AML-193 (cell line): Measurements from ENCODE around the gene TMEM120B.

Experiments used
- DNase-seq, 2 experiments: peaks; one replicate each; lab custom pipeline; 2025; lab: John Stamatoyannopoulos, UW

The TMEM120B gene

DNA sequence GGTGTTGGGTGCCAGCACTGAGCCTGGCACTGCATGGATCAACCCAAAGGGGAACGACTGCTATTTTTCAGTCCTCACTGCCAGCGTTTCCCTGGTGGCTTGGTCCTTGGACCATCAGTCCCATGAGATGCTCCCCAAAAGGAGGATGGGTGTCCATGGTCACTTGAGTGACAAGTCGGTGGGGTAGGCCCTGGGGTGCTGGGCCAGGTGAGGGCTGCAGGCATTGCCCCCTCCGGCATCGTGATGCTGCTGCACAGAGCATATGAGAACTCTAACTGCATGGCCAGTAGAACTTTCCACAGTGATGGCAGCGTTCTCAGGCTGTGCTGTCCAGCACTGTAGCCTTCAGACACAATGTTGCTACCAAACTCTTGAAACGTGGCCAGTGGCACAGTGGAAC is 107.5 kb downstream of the TMEM120B start:
- DNase-seq, result no peak

DNA sequence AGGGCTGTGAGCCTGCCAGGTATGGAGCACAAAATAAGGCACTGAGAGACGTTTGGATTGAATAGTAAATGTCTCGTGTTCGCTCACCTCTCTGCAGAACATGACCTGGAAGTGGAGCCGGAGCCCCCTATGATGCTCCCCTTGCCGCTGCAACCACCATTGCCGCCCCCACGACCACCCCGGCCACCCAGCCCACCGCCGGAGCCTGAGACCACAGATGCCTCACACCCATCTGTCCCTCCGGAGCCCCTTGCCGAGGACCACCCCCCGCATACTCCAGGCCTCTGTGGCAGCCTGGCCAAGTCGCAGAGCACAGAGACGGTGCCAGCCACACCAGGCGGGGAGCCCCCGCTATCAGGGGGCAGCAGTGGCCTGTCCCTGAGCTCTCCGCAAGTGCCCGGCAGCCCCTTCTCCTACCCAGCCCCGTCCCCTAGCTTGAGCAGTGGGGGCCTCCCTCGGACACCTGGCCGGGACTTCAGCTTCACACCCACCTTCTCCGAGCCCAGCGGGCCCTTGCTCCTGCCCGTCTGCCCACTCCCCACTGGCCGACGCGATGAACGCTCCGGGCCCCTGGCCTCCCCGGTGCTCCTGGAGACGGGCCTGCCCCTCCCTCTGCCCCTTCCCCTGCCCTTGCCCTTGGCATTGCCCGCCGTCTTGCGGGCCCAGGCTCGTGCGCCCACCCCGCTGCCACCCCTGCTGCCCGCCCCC is 110.0 kb downstream of the TMEM120B start:
- DNase-seq, result no peak

GRCh38 chr12:121823101-121823726 is 110.7 kb downstream of the TMEM120B start:
- DNase-seq, result no peak

DNA sequence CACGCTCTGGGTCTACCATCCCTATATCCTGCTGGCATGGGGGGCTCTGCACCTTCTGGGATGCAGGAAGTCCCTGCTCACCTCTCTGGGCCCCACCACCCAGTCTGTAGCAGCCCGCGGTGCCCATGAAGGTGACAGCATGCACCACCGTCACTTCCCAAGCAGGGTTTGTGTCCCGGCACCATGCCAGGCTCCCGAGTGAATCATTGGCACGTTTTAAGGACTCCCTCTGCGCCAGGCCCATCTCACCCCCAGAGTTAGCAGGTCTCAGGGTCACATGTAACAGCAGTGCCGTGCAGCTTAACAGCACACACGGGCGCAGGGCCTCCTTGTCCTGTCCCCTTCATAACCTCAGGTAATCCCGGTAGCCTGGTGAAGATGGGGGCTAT is 111.2 kb downstream of the TMEM120B start:
- DNase-seq, result no peak

GRCh38 chr12:121825041-121825523 is 112.5 kb downstream of the TMEM120B start:
- DNase-seq, result no peak

DNA sequence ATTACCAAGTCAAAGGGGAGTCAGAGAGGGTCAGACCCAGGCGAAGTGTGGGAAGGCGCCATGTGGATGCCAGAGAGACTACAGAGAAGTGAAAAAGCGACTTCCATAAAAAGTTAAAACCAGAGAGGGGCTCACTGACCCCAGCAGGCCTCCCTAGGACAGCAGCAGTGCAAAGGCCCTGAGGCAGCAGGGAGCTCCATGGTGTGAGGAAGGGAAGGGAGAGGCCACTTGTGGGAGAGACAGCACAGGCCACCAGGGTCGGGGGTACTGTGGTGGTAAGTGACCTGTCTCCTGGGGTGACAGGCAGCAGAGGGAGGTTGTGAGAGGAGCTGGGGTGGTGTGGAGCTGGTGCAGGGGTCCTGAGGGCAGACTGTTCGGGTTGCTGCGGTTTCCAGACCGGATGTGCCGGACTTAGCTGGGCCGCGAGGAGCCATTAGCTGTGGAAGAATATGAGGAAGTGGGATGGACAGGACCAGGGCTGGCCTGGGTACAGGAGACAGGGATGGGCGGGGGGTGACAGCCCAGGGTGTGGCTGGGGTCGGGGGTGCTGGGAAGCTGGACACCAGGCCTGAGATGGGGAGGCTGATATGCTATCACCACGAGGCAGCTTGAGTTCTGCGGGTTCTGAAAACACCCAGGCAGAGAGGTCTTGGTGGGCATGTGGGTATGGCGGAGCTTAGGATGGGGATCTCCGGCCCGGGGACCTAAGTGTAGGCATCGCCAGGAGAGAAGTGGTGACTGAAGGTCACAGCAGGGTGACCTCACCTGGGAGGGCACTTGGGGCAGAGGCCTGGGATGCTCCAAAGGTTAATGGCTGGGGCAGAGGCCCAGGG is 114.0 kb downstream of the TMEM120B start:
- DNase-seq, result no peak

- DNase-seq, result no peak
Observed at GRCh38 chr12:121827351-121828099, 115.0 kb downstream of the TMEM120B start.

GRCh38 chr12:121828306-121828705 is 115.8 kb downstream of the TMEM120B start:
- DNase-seq, result no peak

DNA sequence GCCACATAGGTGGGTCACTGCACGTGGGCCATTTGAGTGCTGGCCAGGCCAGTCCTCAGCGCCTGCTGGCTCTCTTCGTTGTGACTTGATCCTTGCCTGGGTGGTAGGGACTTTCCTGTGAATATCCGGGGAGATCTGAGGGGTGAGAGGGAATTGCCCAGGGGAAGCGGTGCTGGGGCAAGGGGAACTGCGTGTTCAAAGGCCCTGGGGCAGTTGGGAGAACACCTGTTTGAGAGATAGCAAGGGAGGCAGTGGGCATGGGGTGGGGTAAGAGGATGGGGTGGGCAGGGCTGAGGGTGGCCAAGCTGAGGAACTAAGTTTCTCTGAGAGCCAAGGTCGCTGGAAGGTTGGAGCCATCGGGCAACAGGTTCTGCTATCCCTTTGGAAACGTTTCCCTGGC is 116.3 kb downstream of the TMEM120B start:
- no peak for DNase-seq

DNA sequence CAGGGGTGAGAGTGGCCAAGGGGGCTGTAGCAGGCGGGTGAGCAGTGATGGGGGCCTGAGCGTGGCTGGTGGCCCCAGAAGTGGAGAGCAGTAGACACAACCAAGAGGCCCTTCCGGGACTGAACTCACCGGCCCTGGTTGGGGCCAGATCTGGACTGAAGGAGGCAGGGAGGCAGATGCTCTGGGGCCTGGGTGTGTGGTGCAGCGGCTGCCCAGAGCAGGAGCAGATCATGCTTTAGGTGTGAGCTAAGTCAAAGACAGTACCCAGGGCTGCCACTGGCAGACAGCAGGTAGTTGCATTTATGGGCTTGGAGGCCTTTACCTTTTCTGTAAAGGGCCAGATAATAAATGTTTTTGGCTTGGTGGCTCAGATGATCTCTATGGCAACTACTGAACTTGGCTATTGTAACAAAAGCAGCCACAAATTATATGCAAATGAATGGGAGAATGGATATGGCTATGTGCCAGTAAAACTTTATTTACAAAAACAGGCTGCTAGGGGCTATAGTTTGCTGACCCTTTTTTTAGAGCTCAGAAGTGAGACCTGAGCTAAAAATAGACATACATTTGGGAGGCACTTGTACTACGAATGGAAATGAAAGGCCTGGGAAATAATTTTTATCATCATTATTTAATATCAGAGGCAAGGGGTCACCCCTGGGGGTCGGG is 116.8 kb downstream of the TMEM120B start:
- no peak for DNase-seq

DNA sequence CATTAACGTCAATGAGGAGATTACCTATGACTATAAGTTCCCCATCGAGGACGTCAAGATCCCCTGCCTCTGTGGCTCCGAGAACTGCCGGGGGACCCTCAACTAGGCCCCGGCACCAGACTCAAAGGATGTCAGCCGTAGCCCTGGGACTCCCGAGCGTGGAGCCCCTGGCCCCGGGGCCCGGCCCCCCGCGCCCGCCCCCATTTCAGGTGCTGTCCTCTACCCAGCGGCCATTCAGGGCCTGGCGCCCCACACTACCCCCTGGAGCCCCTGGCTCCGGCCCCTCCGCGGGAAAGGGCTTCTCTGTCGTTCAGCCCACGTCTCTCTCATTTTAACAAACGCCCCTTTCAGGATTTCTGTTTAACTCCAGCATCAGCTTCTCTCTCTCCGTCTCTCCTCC is 117.6 kb downstream of the TMEM120B start:
- no peak for DNase-seq

- DNase-seq, result no peak
Observed at GRCh38 chr12:121830588-121831265, 118.2 kb downstream of the TMEM120B start.
